ENCODE data around the gene TOR1AIP2.

- TF ChIP-seq GLIS3 (CRISPR knock-in tag; IDR thresholded peaks at IDR 0.05) (no peak), ZNF8 (CRISPR knock-in tag; IDR thresholded peaks at IDR 0.05) (no peak), PATZ1 (CRISPR knock-in tag; IDR thresholded peaks at IDR 0.05; ENCODE audit: borderline replicate concordance) (no peak), ZFP3 (CRISPR knock-in tag; IDR thresholded peaks at IDR 0.05) (no peak), CREB5 (CRISPR knock-in tag; IDR thresholded peaks at IDR 0.05; ENCODE audit: low read depth) (no peak), RARB (CRISPR knock-in tag; IDR thresholded peaks at IDR 0.05) (no peak), TOX (CRISPR knock-in tag; IDR thresholded peaks at IDR 0.05; ENCODE audit: borderline replicate concordance) (no peak), ESRRG (CRISPR knock-in tag; IDR thresholded peaks at IDR 0.05) (no peak), SNAI2 (CRISPR knock-in tag; IDR thresholded peaks at IDR 0.05) (no peak), BACH2 (CRISPR knock-in tag; IDR thresholded peaks at IDR 0.05; ENCODE audit: borderline replicate concordance) (no peak), CSDC2 (CRISPR knock-in tag; IDR thresholded peaks at IDR 0.05) (no peak), POU6F1 (CRISPR knock-in tag; IDR thresholded peaks at IDR 0.05; ENCODE audit: borderline replicate concordance, low read depth) (no peak), ARNTL (CRISPR knock-in tag; IDR thresholded peaks at IDR 0.05; ENCODE audit: borderline replicate concordance, low read depth) (no peak)
These were observed 62.0 kb downstream of the TOR1AIP2 start for GRCh38 chr1:179815641-179816040.

Measured in SK-N-SH treated with all-trans-retinoic acid at 6 μM for 48 hours (cell line).